ENCODE measurements around the gene UQCC3.
A peak's percentile ranks its signal among the peaks of the same experiment; 100 is the strongest.

The UQCC3 gene

GRCh38 chr11:62652161-62653006, 19.1 kb upstream of the UQCC3 start:
- Histone ChIP-seq H3K27ac (ENCODE audit: poor library complexity, severe bottlenecking) (peak overlapping the region; percentile 52), H3K27me3 (ENCODE audit: insufficient read depth, poor library complexity, severe bottlenecking) (no peaks in the 10 kb centered on the region), H3K9me3 (ENCODE audit: severe bottlenecking) (no peaks in the 10 kb centered on the region), H3K36me3 (ENCODE audit: low read depth) (peaks cover 19% of the 10 kb centered on the region), H3K4me3 (ENCODE audit: severe bottlenecking) (peak overlapping the region; percentile 93), H3K4me1 (ENCODE audit: insufficient read depth, poor library complexity, severe bottlenecking) (no peaks in the 10 kb centered on the region)
- TF ChIP-seq CTCF (IDR thresholded peaks at IDR 0.05; ENCODE audit: poor library complexity, severe bottlenecking) = no peak
- no peak for DNase-seq (ENCODE audit: low spot score)
- ATAC-seq (ENCODE audit: low read depth) = no peak

- Histone ChIP-seq H3K36me3 (ENCODE audit: low read depth) (peaks cover 5% of the 10 kb centered on the region; the same call in 1 of the 2 replicates), H3K4me1 (ENCODE audit: insufficient read depth, poor library complexity, severe bottlenecking) (no peaks in the 10 kb centered on the region), H3K27ac (ENCODE audit: poor library complexity, severe bottlenecking) (no peak overlapping the region), H3K27me3 (ENCODE audit: insufficient read depth, poor library complexity, severe bottlenecking) (no peaks in the 10 kb centered on the region), H3K9me3 (ENCODE audit: severe bottlenecking) (no peaks in the 10 kb centered on the region), H3K4me3 (ENCODE audit: severe bottlenecking) (no peak overlapping the region)
- no peak for TF ChIP-seq CTCF (IDR thresholded peaks at IDR 0.05; ENCODE audit: poor library complexity, severe bottlenecking)
- ATAC-seq (ENCODE audit: low read depth) (no peak), DNase-seq (ENCODE audit: low spot score) (no peak)
Observed at GRCh38 chr11:62654297-62654696, 17.2 kb upstream of the UQCC3 start.

GRCh38 chr11:62656796-62657429, 14.6 kb upstream of the UQCC3 start:
- H3K9me3 ChIP-seq (ENCODE audit: severe bottlenecking) = no peaks in the 10 kb centered on the region
- DNase-seq (ENCODE audit: low spot score) (no peak), ATAC-seq (ENCODE audit: low read depth) (no peak)
- no peaks in the 10 kb centered on the region for H3K4me1 ChIP-seq (ENCODE audit: insufficient read depth, poor library complexity, severe bottlenecking)
- 0 out of 2 replicates have a peak, but pooled peaks cover 4% of the 10 kb centered on the region for H3K36me3 ChIP-seq (ENCODE audit: low read depth)
- TF ChIP-seq CTCF (IDR thresholded peaks at IDR 0.05; ENCODE audit: poor library complexity, severe bottlenecking) = no peak
- no peak overlapping the region for H3K4me3 ChIP-seq (ENCODE audit: severe bottlenecking)
- H3K27ac ChIP-seq (ENCODE audit: poor library complexity, severe bottlenecking) = no peak overlapping the region
- H3K27me3 ChIP-seq (ENCODE audit: insufficient read depth, poor library complexity, severe bottlenecking) = no peaks in the 10 kb centered on the region

- peaks cover 32% of the 10 kb centered on the region for H3K36me3 ChIP-seq (ENCODE audit: low read depth)
- H3K9me3 ChIP-seq (ENCODE audit: severe bottlenecking) = no peaks in the 10 kb centered on the region
- no peak for TF ChIP-seq CTCF (IDR thresholded peaks at IDR 0.05; ENCODE audit: poor library complexity, severe bottlenecking)
- DNase-seq (ENCODE audit: low spot score) (peak; percentile 72), ATAC-seq (ENCODE audit: low read depth) (peak; percentile 51)
- no peaks in the 10 kb centered on the region for H3K4me1 ChIP-seq (ENCODE audit: insufficient read depth, poor library complexity, severe bottlenecking)
- no peaks in the 10 kb centered on the region for H3K27me3 ChIP-seq (ENCODE audit: insufficient read depth, poor library complexity, severe bottlenecking)
- H3K4me3 ChIP-seq (ENCODE audit: severe bottlenecking) = peak overlapping the region; percentile 88
- H3K27ac ChIP-seq (ENCODE audit: poor library complexity, severe bottlenecking) = peak overlapping the region; percentile 84
Observed at GRCh38 chr11:62664405-62665074, 6.9 kb upstream of the UQCC3 start.

All from RWPE2 (cell line).